ENCODE measurements around the gene KCMF1. TPM values are rescaled to one million over a fixed set of nuclear protein-coding genes. Genes with fewer than 3 reads are reported as not detected.
A peak's percentile ranks its signal among the peaks of the same experiment; 100 is the strongest.

KCMF1 gene
- total RNA-seq, 1 donor from 2014 or later: 62.1 TPM

DNA sequence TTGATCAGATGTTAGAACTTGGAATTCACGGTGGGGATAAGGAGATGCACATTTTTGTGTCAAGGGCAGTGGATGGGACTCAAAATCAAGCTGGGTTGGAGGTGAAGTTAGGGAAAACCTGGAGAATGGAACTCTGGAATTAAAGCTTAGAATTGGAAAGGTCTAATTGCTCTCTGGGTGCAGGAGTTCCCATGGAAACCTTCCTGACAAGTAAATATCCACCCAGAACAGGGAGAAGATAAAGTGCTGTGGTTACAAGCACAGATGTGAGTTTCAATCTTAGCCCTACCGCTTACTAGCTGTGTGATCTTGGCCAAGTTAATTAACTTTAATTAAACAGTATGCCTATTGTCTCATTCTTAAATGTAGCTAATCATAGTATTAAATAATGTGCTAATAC lies 90.9 kb downstream of the KCMF1 start:
- H3K9me3 Mint-ChIP-seq (ENCODE audit: low read depth): no peaks in the 10 kb centered on the region
- H3K27ac Mint-ChIP-seq: no peak overlapping the region
- no peaks in the 10 kb centered on the region for H3K36me3 Mint-ChIP-seq (ENCODE audit: insufficient read depth)
- peaks cover 18% of the 10 kb centered on the region for H3K27me3 Mint-ChIP-seq
- peaks cover 16% of the 10 kb centered on the region for H3K4me1 Mint-ChIP-seq (ENCODE audit: low read depth)
- TF ChIP-seq, protein P1, sequence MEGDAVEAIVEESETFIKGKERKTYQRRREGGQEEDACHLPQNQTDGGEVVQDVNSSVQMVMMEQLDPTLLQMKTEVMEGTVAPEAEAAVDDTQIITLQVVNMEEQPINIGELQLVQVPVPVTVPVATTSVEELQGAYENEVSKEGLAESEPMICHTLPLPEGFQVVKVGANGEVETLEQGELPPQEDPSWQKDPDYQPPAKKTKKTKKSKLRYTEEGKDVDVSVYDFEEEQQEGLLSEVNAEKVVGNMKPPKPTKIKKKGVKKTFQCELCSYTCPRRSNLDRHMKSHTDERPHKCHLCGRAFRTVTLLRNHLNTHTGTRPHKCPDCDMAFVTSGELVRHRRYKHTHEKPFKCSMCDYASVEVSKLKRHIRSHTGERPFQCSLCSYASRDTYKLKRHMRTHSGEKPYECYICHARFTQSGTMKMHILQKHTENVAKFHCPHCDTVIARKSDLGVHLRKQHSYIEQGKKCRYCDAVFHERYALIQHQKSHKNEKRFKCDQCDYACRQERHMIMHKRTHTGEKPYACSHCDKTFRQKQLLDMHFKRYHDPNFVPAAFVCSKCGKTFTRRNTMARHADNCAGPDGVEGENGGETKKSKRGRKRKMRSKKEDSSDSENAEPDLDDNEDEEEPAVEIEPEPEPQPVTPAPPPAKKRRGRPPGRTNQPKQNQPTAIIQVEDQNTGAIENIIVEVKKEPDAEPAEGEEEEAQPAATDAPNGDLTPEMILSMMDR (IDR thresholded peaks at IDR 0.05; ENCODE audit: unreplicated experiment): no peak
- no peak overlapping the region for H3K4me3 Mint-ChIP-seq (ENCODE audit: low read depth)
- DNase-seq (ENCODE audit: low spot score, unreplicated experiment): no peak

DNA sequence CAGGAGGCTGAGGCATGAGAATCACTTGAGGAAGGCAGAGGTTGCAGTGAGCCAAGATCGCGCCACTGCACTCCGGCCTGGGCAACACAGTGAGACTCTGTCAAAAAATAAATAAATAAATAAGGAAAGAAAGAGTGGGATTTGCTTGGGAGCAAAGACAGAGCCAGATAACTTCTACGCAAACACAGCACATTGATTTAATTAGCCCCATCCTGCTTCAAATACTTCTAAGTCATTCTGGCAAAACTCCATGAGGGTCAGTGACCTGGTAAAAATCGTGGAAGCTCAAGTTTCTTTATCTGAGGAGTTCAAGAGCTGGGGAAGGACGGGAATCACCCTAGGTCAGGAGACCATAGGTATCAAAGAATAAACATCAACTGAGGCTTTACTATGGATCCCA lies 91.6 kb downstream of the KCMF1 start:
- no peaks in the 10 kb centered on the region for H3K9me3 Mint-ChIP-seq (ENCODE audit: low read depth)
- H3K4me1 Mint-ChIP-seq (ENCODE audit: low read depth): peaks cover 20% of the 10 kb centered on the region
- DNase-seq (ENCODE audit: low spot score, unreplicated experiment): no peak
- no peak overlapping the region for H3K27ac Mint-ChIP-seq
- H3K4me3 Mint-ChIP-seq (ENCODE audit: low read depth): no peak overlapping the region
- H3K36me3 Mint-ChIP-seq (ENCODE audit: insufficient read depth): no peaks in the 10 kb centered on the region
- peaks cover 18% of the 10 kb centered on the region for H3K27me3 Mint-ChIP-seq
- TF ChIP-seq, protein P1 (IDR thresholded peaks at IDR 0.05; ENCODE audit: unreplicated experiment): no peak

- TF ChIP-seq, protein P1 (IDR thresholded peaks at IDR 0.05; ENCODE audit: unreplicated experiment): no peak
- Mint-ChIP-seq H3K27ac (peak overlapping the region; percentile 24), H3K9me3 (ENCODE audit: low read depth) (no peaks in the 10 kb centered on the region), H3K27me3 (peaks cover 18% of the 10 kb centered on the region), H3K4me3 (ENCODE audit: low read depth) (no peak overlapping the region), H3K4me1 (ENCODE audit: low read depth) (peaks cover 16% of the 10 kb centered on the region), H3K36me3 (ENCODE audit: insufficient read depth) (no peaks in the 10 kb centered on the region)
- DNase-seq (ENCODE audit: low spot score, unreplicated experiment): no peak
These were observed 93.1 kb downstream of the KCMF1 start for GRCh38 chr2:85063981-85064599.

DNA sequence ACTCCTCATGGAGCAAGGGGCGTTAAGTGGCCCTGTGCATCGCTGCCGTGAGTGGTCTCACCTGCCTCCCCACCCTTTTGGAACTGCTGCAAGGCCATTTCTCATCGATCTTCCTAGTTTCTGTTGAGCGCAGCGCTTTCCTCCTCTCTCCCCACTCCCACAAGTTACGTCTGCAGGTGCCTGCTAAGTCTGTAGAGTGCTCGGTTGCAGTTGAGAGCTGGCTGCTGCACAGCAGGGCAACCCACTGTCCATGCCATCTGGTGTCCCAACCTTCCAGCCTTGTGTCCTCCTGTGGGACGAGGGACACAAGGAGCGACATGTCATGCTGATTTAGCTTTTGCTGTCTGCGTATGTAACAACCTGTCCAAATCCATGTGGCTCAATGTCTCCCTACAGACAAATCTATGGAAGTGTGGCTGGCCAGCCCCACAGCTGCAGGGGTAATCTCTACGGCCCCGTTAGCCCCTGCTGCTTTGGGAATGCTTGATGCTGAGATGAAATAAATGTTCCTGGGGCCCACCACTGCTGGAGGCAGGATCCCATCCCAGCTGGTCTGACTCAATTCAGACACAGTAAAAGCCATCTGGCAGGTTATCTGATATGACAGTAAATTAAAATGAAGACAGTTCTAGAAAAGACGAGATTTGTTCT lies 94.1 kb downstream of the KCMF1 start:
- H3K36me3 Mint-ChIP-seq (ENCODE audit: insufficient read depth): no peaks in the 10 kb centered on the region
- no peak for DNase-seq (ENCODE audit: low spot score, unreplicated experiment)
- peaks cover 18% of the 10 kb centered on the region for H3K27me3 Mint-ChIP-seq
- H3K9me3 Mint-ChIP-seq (ENCODE audit: low read depth): no peaks in the 10 kb centered on the region
- H3K4me3 Mint-ChIP-seq (ENCODE audit: low read depth): no peak overlapping the region
- H3K4me1 Mint-ChIP-seq (ENCODE audit: low read depth): peaks cover 16% of the 10 kb centered on the region
- H3K27ac Mint-ChIP-seq: no peak overlapping the region
- TF ChIP-seq, protein P1 (IDR thresholded peaks at IDR 0.05; ENCODE audit: unreplicated experiment): no peak

GRCh38 chr2:85066006-85066740 lies 95.2 kb downstream of the KCMF1 start:
- H3K36me3 Mint-ChIP-seq (ENCODE audit: insufficient read depth): no peaks in the 10 kb centered on the region
- TF ChIP-seq, protein P1 (IDR thresholded peaks at IDR 0.05; ENCODE audit: unreplicated experiment): no peak
- H3K27me3 Mint-ChIP-seq: peaks cover 18% of the 10 kb centered on the region
- peaks cover 16% of the 10 kb centered on the region for H3K4me1 Mint-ChIP-seq (ENCODE audit: low read depth)
- H3K27ac Mint-ChIP-seq: no peak overlapping the region
- no peaks in the 10 kb centered on the region for H3K9me3 Mint-ChIP-seq (ENCODE audit: low read depth)
- no peak for DNase-seq (ENCODE audit: low spot score, unreplicated experiment)
- H3K4me3 Mint-ChIP-seq (ENCODE audit: low read depth): no peak overlapping the region
